ENCODE measurements around the gene ADAD2. TPM values are rescaled to one million over a fixed set of nuclear protein-coding genes. Genes with fewer than 3 reads are reported as not detected.

Gene ADAD2
- total and polyA plus RNA-seq, 10 of the 15 experiments (the other 5 are each of a cell fraction or from before 2014, with no cell fraction given) = 0.44 to 0.68 (median 0.51) TPM; not detected in 7

GRCh38 chr16:84228256-84228838 lies 37.4 kb downstream of the ADAD2 start (continued):
- no peak for TF ChIP-seq PRDM15 (CRISPR knock-in tag; IDR thresholded peaks at IDR 0.05)
- TF ChIP-seq HSF1 (IDR thresholded peaks at IDR 0.05; ENCODE audit: low read depth, low read length) = no peak

- FAIRE-seq (no peak), ATAC-seq (no peak), DNase-seq (ENCODE audit: low read depth, low spot score) (no peak)
- intact Hi-C loops (cut with micrococcal nuclease; ENCODE audit: unreplicated experiment) (no loop called here), in situ Hi-C loops (cut with MboI) (no loop called here)
- H2AFZ ChIP-seq (ENCODE audit: control insufficient read depth, low read depth, low read length) = no peak overlapping the region
- BruUV-seq (replicated peaks) = no TSS peak
- CTCF ChIA-PET = no interaction called here
- no peak for TF ChIP-seq POLR2AphosphoS5 (IDR thresholded peaks at IDR 0.05; ENCODE audit: low read length)
- TF ChIP-seq SPI1 (IDR thresholded peaks at IDR 0.05; ENCODE audit: borderline replicate concordance, insufficient read depth, low read depth, low read length) = no peak
- H3K36me3 ChIP-seq (ENCODE audit: control insufficient read depth in 2 of 2, insufficient read depth in 2 of 2, low read length in 1 of 2) = no peaks in the 10 kb centered on the region
- SMC1A ChIA-PET (ENCODE audit: uncharacterized antibody, unreplicated experiment) = no interaction called here
- no peak overlapping the region for H3K27ac ChIP-seq (ENCODE audit: control insufficient read depth, insufficient read depth)
- no peak overlapping the region for H3K9ac ChIP-seq (ENCODE audit: control insufficient read depth, insufficient read depth, low read length)
- H3K4me2 ChIP-seq (ENCODE audit: control insufficient read depth, insufficient read depth) = no peak overlapping the region
- no peaks in the 10 kb centered on the region for H3K4me1 ChIP-seq (ENCODE audit: control insufficient read depth, insufficient read depth, low read length)
- 61% methylated on average over 11 of the region's 11 CpGs for WGBS (ENCODE audit: insufficient coverage, insufficient replicate concordance, low lambda C conversion rate, missing lambda C conversion rate)
- no peaks in the 10 kb centered on the region for H3K9me3 ChIP-seq (replicated peaks; ENCODE audit: control insufficient read depth, insufficient read depth, low read length)
- POLR2A ChIA-PET = no interaction called here
- no peaks in the 10 kb centered on the region for H4K20me1 ChIP-seq (ENCODE audit: control insufficient read depth, insufficient read depth)
- peaks cover 0 to 5% of the 10 kb centered on the region in 2 experiments; a peak in 2 of 4 replicates for H3K27me3 ChIP-seq (replicated peaks in 1 of 2; ENCODE audit: control insufficient read depth in 2 of 2, insufficient read depth in 2 of 2, low read length in 1 of 2)
- no peak overlapping the region for H3K4me3 ChIP-seq
- RAD21 ChIA-PET (ENCODE audit: unreplicated experiment) = interaction anchor here (0.8 kb wide), 1 partner anchor 14 kb away, joined by 3 read pairs; no protein-coding TSS in a partner anchor
- H3K79me2 ChIP-seq (ENCODE audit: control insufficient read depth, insufficient read depth, low read length) = no peaks in the 10 kb centered on the region
Observed at GRCh38 chr16:84229471-84229870, 38.5 kb downstream of the ADAD2 start.

Data from GM12878 (cell line).